Uterus (tissue), 2 donors: Measurements from ENCODE around the gene NPAS2.

ENCODE experiments used
- CTCF ChIP-seq, 4 experiments: fragments of 200-600 bp in 2 of 4; fragments of 450-650 bp in 2 of 4; sonication (generic) in 2 of 4; IDR thresholded peaks; one replicate each; pipeline ENCODE4 v1.5.1; 2016 to 2019; ENCODE audit warnings: antibody characterized with exemption in 4 of 4, mild to moderate bottlenecking in 2 of 4, moderate library complexity in 1 of 4
- POLR2A ChIP-seq, 2 donors: fragments of 450-650 bp; IDR thresholded peaks; one replicate each; pipeline ENCODE4 v1.6.1; 2016; ENCODE audit warnings: antibody characterized with exemption in 2 of 2, mild to moderate bottlenecking in 1 of 2, moderate library complexity in 1 of 2

- no peak for TF ChIP-seq CTCF (IDR thresholded peaks at IDR 0.05)
- no peak for TF ChIP-seq POLR2A (IDR thresholded peaks at IDR 0.05)
These were observed 68.0 kb downstream of the NPAS2 start for GRCh38 chr2:100887713-100888495.
